HG02678 (cell line): ENCODE measurements around the gene PTBP1.

Experiments used
- ATAC-seq: cut with Tn5 transposase; IDR thresholded peaks from one replicate; pipeline ENCODE4 v1.9.1; 2021; ENCODE audit warnings: mild to moderate bottlenecking, moderate library complexity; ENCODE audit not compliant: unreplicated experiment

PTBP1 gene

GRCh38 chr19:796692-797527 is at the start of gene PTBP1:
PTBP1 (plus strand) TSS chr19:797452; CDS start chr19:797498, 46 bp downstream.
- peak; percentile 80 for ATAC-seq

- ATAC-seq: no peak
Measured at GRCh38 chr19:748274-748598, 49.0 kb upstream of the PTBP1 start.

- no peak for ATAC-seq
Measured at GRCh38 chr19:749811-750210, 47.4 kb upstream of the PTBP1 start.

GRCh38 chr19:750640-751423 is 46.4 kb upstream of the PTBP1 start, which contains the start of gene MISP:
MISP (plus strand) TSS chr19:751112; CDS start chr19:756947, 5,835 bp downstream.
- no peak for ATAC-seq

- no peak for ATAC-seq
Measured at GRCh38 chr19:751501-752341, 45.5 kb upstream of the PTBP1 start.

- ATAC-seq: no peak
Measured at GRCh38 chr19:752652-753517, 44.4 kb upstream of the PTBP1 start.

- ATAC-seq: no peak
Measured at GRCh38 chr19:754530-754929, 42.7 kb upstream of the PTBP1 start.

- no peak for ATAC-seq
Measured at GRCh38 chr19:755063-755462, 42.2 kb upstream of the PTBP1 start.

- no peak for ATAC-seq
Measured at GRCh38 chr19:756236-756635, 41.0 kb upstream of the PTBP1 start.

GRCh38 chr19:756821-757688 is 40.2 kb upstream of the PTBP1 start:
- ATAC-seq: no peak

- no peak for ATAC-seq
Measured at GRCh38 chr19:757811-758668, 39.2 kb upstream of the PTBP1 start.

GRCh38 chr19:763181-763580 is 34.1 kb upstream of the PTBP1 start:
- no peak for ATAC-seq

GRCh38 chr19:763869-764268 is 33.4 kb upstream of the PTBP1 start:
- ATAC-seq: no peak

GRCh38 chr19:764301-764700 is 33.0 kb upstream of the PTBP1 start:
- no peak for ATAC-seq

- no peak for ATAC-seq
Measured at GRCh38 chr19:765179-765738, 32.0 kb upstream of the PTBP1 start.

- no peak for ATAC-seq
Measured at GRCh38 chr19:768424-768823, 28.8 kb upstream of the PTBP1 start.

GRCh38 chr19:769616-770015 is 27.6 kb upstream of the PTBP1 start:
- ATAC-seq: no peak

- ATAC-seq: no peak
Measured at GRCh38 chr19:771332-771785, 25.9 kb upstream of the PTBP1 start.
